Medulla oblongata (tissue), 1 donor: ENCODE results near the gene NUP62.

ENCODE experiments used
- DNase-seq: peaks from one replicate; pipeline ENCODE4 v3.0.0-alpha.2; 2015; ENCODE audit errors: extremely low spot score

NUP62 gene

DNA sequence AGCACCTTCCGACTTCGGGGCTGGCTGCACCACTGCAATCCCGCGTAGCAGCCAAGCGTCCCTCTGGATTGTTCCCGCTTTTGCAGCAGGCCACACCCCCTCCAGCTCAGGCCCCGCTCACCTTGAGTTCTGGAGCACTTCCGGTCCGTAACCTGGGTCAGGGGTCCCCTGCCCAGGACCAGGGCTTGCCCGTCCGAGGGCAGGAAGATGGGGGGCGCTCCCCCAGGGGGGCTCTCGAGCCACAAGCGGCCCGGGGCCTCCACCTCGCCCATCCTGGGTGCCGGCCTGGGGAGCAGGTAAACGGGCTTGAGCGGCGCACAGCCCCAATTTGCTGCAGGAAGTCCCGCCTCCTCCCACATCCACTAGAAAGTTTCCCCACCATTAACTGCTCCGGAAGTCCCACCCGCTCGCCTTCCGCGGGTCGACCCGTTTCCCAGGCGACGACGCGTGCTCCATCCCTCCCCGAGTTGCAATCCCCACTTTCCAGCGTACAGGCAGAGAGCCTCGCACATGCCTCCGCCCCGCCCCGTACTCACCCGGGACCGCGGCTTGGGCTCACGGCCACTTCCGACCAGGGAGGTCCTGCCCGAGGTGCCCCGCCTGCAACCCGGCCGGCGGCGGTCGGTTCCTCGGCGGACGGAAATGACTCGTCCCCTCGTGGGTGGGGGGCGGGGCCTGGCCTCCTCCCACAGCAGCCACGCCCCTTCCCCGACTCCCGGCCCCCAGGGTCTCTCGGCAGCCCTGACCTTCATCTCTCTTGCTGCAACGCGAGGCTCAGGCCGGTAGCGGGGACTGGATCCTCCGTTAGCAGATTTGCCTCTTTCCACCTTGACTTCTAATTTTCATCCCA is 62.1 kb downstream of the NUP62 start, which contains the start of gene PNKP:
Gene PNKP, minus strand, starts transcription at position 644 of the 850 bp plus-strand sequence. Its CDS starts 372 bp downstream, at position 272.
- peak; percentile 94 for DNase-seq

DNA sequence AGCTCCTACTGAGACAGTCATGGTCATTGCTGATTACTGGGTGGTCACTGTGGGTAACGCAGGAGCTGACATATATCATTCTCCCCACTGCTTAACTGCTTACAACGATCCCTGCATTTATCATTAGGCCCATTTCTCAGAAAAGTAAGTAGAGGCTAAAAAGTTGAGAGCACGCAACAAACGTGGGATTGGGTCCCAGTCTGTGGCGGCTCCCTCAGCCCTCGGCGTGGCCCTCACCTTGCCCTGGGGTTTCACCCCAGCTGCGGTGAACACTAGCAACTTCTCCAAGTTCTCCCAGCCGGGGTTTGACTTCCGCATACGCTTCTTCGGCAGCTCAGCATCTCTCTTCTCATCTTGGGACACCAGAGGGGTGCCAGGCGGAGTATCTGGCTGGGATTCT is 64.4 kb downstream of the NUP62 start:
- no peak for DNase-seq

GRCh38 chr19:49863935-49864320 is 65.4 kb downstream of the NUP62 start:
- no peak for DNase-seq

DNA sequence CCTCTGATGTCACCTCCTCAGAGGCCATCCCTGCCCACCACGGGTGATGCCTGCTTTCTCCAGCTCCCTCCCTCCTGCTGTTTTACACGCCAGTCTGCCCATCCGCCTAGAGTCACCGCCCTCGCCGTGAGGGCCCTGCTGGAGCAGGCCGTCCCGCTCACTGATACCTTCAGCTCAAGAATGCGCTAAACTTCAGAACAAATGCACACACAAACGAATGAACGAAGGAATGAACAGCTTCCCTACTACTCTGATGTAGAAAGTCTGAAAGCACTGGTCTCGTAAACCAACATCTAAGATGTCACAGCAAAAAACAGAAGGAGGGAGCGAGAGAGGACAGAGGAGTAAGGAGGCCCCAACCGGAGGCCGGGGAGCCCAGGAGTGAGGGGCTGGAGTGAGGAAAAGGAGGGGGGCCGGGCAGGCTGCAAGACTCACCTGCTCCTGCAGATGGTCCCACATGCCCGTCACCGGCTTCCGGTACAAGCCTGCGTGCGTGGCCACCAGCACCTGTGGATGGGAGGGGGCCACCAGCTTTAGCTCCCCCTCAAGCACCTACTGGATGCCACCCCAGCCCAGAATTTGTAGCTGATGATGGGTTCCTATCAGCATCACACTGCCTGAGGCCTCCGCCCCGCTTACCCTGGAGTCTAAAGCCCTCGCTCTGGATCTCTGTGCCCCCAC is 65.9 kb downstream of the NUP62 start:
- no peak for DNase-seq

GRCh38 chr19:49862391-49863253 is 66.7 kb downstream of the NUP62 start:
- no peak for DNase-seq

DNA sequence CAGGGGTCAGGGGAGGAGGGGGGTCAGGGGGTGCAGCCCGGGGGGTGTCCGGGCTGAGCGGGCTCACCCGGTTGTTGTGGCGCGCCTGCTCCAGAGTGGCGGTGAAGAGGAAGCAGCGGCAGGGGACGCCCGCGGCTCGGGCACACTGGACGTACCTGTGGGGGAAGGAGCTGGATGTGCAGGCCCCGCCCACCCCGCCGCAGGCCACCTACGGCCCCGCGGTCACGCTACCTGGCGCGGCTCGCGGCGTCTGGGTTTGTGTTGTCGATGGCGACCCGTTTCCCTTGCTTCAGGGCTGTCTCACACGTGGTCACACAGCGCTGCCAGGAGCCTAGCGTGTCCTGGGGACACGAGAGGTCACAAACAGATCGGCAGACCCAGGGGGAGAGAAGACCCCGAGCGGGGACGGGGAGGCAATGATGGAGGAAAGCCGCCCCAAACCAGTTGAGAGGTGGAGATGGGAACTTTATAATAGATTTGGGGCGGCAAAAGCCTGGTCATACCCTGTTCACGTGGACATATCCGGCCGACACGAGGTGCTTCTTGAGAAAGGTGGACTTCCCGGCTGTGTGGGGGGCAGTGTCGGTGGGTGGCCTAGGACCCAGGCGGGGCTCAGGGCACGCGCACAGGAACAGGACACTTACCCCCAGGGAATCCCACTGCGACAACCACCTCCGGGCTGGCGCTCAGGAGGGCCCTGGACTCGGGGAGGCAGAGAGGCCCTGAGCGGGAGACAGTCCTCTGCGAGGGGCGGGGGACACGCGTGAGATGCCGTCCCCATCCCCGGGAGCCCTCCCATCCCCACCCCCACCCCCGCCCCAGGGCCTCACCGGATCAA is 67.5 kb downstream of the NUP62 start:
- DNase-seq = no peak

DNA sequence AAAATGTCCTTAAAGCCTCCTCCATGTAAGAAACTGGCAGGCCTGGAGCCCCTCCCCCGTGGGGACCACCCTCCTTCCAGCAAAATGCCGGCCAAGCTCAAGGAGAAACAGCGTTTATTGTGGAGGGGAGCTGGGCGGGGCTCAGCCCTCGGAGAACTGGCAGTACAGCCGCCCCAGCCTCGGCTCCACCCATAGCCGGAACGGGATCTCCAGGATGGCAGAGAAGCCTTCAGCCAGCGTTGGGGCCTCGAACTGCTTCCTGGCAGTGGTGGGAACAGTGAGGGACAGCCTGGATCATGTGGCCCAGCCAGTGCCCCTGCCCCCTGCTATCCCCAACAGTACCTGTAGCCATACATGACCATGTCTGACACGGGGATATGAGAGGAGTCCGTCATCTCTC is 68.2 kb downstream of the NUP62 start:
- DNase-seq = no peak

DNA sequence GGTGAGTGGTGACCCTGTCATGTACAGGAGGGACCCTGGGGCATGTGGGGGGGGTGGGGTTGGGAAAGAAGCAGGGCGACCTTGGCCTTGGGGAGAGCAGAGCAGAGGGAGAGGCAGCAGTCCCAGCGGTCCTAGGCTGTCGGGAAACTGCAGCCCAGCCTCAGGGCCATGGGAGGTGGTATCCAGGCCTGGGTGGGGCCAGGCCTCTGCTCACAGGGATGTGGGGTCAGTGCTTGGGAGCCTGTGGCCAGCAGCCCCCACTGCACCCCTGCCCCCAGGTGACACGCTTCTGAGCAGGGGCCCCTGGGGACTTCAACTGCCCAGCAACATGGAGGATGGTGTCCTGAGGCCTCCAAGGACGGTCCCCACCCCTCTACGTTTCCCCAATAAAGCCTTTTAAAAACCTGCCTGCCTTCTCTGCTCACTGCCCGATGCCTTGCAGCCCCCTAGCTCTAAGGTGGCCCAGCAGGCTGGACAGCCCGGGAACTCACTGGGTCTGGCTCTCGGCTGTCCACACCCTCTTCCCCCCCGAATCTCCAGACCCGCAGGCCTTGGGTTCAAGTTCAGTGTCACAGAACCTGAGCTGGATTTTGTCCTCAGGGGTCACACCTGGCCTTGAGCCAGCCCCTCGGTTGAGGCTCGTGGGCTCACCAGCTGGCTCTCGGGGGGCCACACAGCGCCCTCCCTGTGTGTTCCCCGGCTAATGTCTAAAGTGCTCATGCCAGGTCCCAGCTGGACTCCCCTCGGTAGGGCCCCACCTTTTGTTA is 68.8 kb downstream of the NUP62 start:
- DNase-seq = no peak

DNA sequence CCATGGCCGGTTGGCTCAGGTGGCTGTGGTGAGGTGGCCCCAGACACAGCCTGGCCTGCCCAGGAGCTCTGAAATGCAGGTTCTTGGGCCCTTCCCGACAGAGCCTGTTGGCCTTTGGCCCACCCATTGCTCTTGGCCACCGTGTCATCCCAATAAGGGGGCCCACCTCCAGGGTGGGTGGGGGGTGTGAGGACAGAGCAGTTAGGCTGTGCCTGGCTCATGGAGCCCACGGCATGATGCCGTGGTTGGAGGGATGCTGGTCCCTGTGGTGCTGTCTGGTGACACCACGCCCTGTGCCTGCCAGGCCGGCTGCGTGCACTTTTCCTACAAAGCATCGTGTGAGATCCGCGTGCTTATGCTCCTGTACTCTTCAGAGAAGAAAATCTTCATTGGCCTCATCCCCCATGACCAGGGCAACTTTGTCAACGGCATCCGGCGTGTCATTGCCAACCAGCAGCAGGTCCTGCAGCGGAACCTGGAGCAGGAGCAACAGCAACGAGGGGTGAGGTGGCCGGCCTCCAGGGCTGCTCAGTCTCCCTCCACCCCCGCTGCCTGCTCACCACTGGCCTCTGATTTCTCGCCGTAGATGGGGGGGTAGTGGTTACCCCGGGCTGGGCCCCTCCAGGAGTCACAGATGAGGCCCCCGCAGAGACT is 69.5 kb downstream of the NUP62 start:
- DNase-seq = no peak

DNA sequence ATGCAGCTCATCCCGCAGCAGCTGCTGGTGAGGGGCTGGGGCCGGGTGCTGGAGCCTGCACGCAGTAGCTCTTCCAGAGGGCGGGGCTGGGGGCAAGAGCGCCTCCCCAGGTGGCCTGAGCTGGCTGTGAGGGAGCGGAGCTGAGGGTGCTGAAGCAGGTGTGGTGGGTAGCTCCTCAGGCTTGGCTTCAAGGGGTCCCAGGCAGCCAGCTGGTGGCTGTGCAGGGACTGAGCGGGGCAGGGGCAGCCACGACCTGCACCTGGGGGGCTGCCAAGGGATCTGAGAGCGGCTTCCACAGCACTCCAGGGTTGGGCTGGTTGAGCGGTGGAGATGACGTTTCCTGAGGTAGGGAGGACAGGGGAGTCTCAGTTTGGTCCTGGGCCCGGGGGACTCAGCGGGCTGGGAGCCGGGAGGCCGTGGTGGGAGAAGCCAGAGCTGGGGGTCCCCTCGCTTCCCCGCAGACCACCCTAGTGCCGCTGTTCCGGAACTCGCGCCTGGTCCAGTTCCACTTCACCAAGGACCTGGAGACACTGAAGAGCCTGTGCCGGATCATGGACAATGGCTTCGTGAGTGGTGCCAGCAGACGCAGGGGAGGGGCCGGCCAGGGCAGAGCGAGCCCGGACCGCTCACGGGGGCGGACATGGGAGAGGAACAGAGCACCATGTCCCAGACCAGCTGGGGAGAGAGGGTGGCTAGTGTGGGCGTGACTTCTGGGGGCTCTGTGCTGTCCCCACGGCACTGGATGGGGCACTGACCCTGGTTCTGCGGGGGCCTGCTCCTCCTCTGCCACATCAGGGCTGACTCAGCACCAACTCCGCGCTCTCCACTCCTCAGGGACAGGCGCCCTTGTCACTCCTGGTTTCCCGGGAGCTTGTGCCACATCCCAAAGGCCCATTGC is 71.0 kb downstream of the NUP62 start:
- DNase-seq = peak; percentile 66

GRCh38 chr19:49857838-49858087 is 71.5 kb downstream of the NUP62 start:
- DNase-seq = no peak

DNA sequence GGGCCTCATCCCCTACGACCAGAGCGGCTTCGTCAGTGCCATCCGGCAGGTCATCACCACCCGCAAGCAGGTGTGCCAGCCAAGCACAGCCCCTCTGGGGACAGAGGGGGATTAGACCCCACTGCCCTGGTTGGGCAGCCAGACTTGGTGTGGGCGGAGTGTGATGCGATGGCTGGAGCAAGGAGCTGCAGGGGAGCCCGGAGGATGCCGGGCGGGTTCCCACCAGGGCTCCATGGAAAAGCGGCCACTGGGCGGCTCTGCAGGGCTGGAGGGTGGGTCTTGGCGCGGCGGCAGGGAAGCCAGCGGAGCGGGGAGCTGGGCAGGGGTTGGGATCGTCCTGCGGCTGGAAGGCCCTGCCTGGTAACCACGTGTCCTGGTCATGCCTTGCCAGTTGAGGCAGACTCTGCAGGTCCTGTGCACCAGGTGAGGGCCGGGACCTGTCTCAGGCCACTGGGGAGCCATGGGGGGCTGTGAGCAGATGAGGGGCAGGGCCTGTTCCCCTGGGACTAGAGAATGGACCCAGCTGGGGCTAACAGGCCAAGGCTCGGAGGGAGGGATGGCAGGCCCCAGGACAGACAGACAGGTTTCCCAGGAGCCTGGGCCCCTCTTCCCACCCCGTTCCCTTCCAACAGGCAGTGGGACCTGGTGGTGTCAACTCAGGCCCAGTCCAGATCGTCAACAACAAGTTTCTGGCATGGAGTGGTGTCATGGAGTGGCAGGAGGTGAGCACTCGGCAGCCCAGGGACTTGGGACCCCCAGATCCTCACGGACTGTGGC is 72.1 kb downstream of the NUP62 start:
- no peak for DNase-seq
